Measurements from ENCODE around the gene COQ2. TPM values are rescaled to one million over a fixed set of nuclear protein-coding genes. Genes with fewer than 3 reads are reported as not detected.
"Not testable (repeated sequence)": the region's sequence is repeated elsewhere in the genome, so short reads cannot be mapped to it uniquely, and the experiment has no call there.

COQ2 gene
- total and polyA plus RNA-seq, 2 donors (not counting 1 experiment from before 2014, with no cell fraction given) = 16.7 to 26.4 TPM

- Histone ChIP-seq H3K4me3 (replicated peaks in 1 of 4; ENCODE audit: control extremely low read depth in 1 of 4, insufficient read depth in 1 of 4, low read depth in 3 of 4, low read length in 4 of 4) (no peak overlapping the region), H3K27me3 (ENCODE audit: control insufficient read depth, insufficient read depth, low read length) (peaks cover 10% of the 10 kb centered on the region), H3K79me2 (ENCODE audit: control insufficient read depth, insufficient read depth, low read length) (no peaks in the 10 kb centered on the region), H3K4me1 (ENCODE audit: control insufficient read depth, extremely low read depth, insufficient read depth, low read length) (no peaks in the 10 kb centered on the region), H4K20me1 (ENCODE audit: control insufficient read depth, extremely low read depth, insufficient read depth, low read length) (no peaks in the 10 kb centered on the region), H3K27ac (ENCODE audit: insufficient read depth, low read length) (no peak overlapping the region), H3K36me3 (ENCODE audit: control insufficient read depth, insufficient read depth, low read length) (no peaks in the 10 kb centered on the region), H2AFZ (ENCODE audit: low read length) (no peak overlapping the region), H3K4me2 (ENCODE audit: extremely low read depth, insufficient read depth, low read length) (no peak overlapping the region), H3K9me3 (ENCODE audit: control insufficient read depth, insufficient read depth, low read depth, low read length) (no peaks in the 10 kb centered on the region), H3K9ac (ENCODE audit: insufficient read depth, low read length) (no peak overlapping the region)
- TF ChIP-seq EZH2 (IDR thresholded peaks at IDR 0.05; ENCODE audit: low read length, missing control alignments) = no peak
- TF ChIP-seq CTCF (conservative IDR thresholded peaks at IDR 0.05 in 1 of 2, IDR thresholded peaks at IDR 0.05 in 1 of 2; ENCODE audit: low read depth in 1 of 2, low read length in 2 of 2) = no peak
- peak in 1 of 2 donors; percentile 18 for DNase-seq (ENCODE audit: low read depth in 2 of 2)
Observed at GRCh38 chr4:83329521-83330110, 45.0 kb upstream of the COQ2 start.

GRCh38 chr4:83328521-83329187, 44.1 kb upstream of the COQ2 start:
- H2AFZ ChIP-seq (ENCODE audit: low read length) = no peak overlapping the region

GRCh38 chr4:83326546-83326945, 41.9 kb upstream of the COQ2 start:
- no peak for DNase-seq (ENCODE audit: low read depth in 2 of 2)
- Histone ChIP-seq H3K27me3 (ENCODE audit: control insufficient read depth, insufficient read depth, low read length) (no peaks in the 10 kb centered on the region), H3K9ac (ENCODE audit: insufficient read depth, low read length) (no peak overlapping the region), H3K36me3 (ENCODE audit: control insufficient read depth, insufficient read depth, low read length) (no peaks in the 10 kb centered on the region), H3K27ac (ENCODE audit: insufficient read depth, low read length) (no peak overlapping the region), H4K20me1 (ENCODE audit: control insufficient read depth, extremely low read depth, insufficient read depth, low read length) (no peaks in the 10 kb centered on the region), H3K4me1 (ENCODE audit: control insufficient read depth, extremely low read depth, insufficient read depth, low read length) (no peaks in the 10 kb centered on the region), H3K79me2 (ENCODE audit: control insufficient read depth, insufficient read depth, low read length) (no peaks in the 10 kb centered on the region), H2AFZ (ENCODE audit: low read length) (no peak overlapping the region), H3K4me3 (replicated peaks in 1 of 4; ENCODE audit: control extremely low read depth in 1 of 4, insufficient read depth in 1 of 4, low read depth in 3 of 4, low read length in 4 of 4) (no peak overlapping the region), H3K9me3 (ENCODE audit: control insufficient read depth, insufficient read depth, low read depth, low read length) (no peaks in the 10 kb centered on the region), H3K4me2 (ENCODE audit: extremely low read depth, insufficient read depth, low read length) (no peak overlapping the region)
- TF ChIP-seq EZH2 (IDR thresholded peaks at IDR 0.05; ENCODE audit: low read length, missing control alignments) (no peak), CTCF (conservative IDR thresholded peaks at IDR 0.05 in 1 of 2, IDR thresholded peaks at IDR 0.05 in 1 of 2; ENCODE audit: low read depth in 1 of 2, low read length in 2 of 2) (no peak)

More at GRCh38 chr4:83328521-83329187, 44.1 kb upstream of the COQ2 start:
- H3K9ac ChIP-seq (ENCODE audit: insufficient read depth, low read length) = no peak overlapping the region
- TF ChIP-seq EZH2 (IDR thresholded peaks at IDR 0.05; ENCODE audit: low read length, missing control alignments) = no peak
- TF ChIP-seq CTCF (conservative IDR thresholded peaks at IDR 0.05 in 1 of 2, IDR thresholded peaks at IDR 0.05 in 1 of 2; ENCODE audit: low read depth in 1 of 2, low read length in 2 of 2) = no peak
- DNase-seq (ENCODE audit: low read depth in 2 of 2) = no peak
- H3K79me2 ChIP-seq (ENCODE audit: control insufficient read depth, insufficient read depth, low read length) = no peaks in the 10 kb centered on the region
- no peaks in the 10 kb centered on the region for H3K36me3 ChIP-seq (ENCODE audit: control insufficient read depth, insufficient read depth, low read length)
- no peak overlapping the region for H3K27ac ChIP-seq (ENCODE audit: insufficient read depth, low read length)
- H3K27me3 ChIP-seq (ENCODE audit: control insufficient read depth, insufficient read depth, low read length) = peaks cover 5% of the 10 kb centered on the region
- no peak overlapping the region for H3K4me2 ChIP-seq (ENCODE audit: extremely low read depth, insufficient read depth, low read length)
- H3K4me1 ChIP-seq (ENCODE audit: control insufficient read depth, extremely low read depth, insufficient read depth, low read length) = no peaks in the 10 kb centered on the region
- H4K20me1 ChIP-seq (ENCODE audit: control insufficient read depth, extremely low read depth, insufficient read depth, low read length) = no peaks in the 10 kb centered on the region
- no peaks in the 10 kb centered on the region for H3K9me3 ChIP-seq (ENCODE audit: control insufficient read depth, insufficient read depth, low read depth, low read length)
- H3K4me3 ChIP-seq (replicated peaks in 1 of 4; ENCODE audit: control extremely low read depth in 1 of 4, insufficient read depth in 1 of 4, low read depth in 3 of 4, low read length in 4 of 4) = no peak overlapping the region

GRCh38 chr4:83325306-83325705, 40.7 kb upstream of the COQ2 start:
- H3K79me2 ChIP-seq (ENCODE audit: control insufficient read depth, insufficient read depth, low read length); H3K4me3 ChIP-seq (replicated peaks in 1 of 4; ENCODE audit: control extremely low read depth in 1 of 4, insufficient read depth in 1 of 4, low read depth in 3 of 4, low read length in 4 of 4); H3K4me2 ChIP-seq (ENCODE audit: extremely low read depth, insufficient read depth, low read length); H3K9me3 ChIP-seq (ENCODE audit: control insufficient read depth, insufficient read depth, low read depth, low read length); DNase-seq (ENCODE audit: low read depth in 2 of 2); H3K27ac ChIP-seq (ENCODE audit: insufficient read depth, low read length); H3K27me3 ChIP-seq (ENCODE audit: control insufficient read depth, insufficient read depth, low read length); H3K36me3 ChIP-seq (ENCODE audit: control insufficient read depth, insufficient read depth, low read length); H3K9ac ChIP-seq (ENCODE audit: insufficient read depth, low read length); H4K20me1 ChIP-seq (ENCODE audit: control insufficient read depth, extremely low read depth, insufficient read depth, low read length); H2AFZ ChIP-seq (ENCODE audit: low read length); H3K4me1 ChIP-seq (ENCODE audit: control insufficient read depth, extremely low read depth, insufficient read depth, low read length): not testable (repeated sequence)
